Measurements from ENCODE around the gene TMEM131.

- TF ChIP-seq, protein P1, sequence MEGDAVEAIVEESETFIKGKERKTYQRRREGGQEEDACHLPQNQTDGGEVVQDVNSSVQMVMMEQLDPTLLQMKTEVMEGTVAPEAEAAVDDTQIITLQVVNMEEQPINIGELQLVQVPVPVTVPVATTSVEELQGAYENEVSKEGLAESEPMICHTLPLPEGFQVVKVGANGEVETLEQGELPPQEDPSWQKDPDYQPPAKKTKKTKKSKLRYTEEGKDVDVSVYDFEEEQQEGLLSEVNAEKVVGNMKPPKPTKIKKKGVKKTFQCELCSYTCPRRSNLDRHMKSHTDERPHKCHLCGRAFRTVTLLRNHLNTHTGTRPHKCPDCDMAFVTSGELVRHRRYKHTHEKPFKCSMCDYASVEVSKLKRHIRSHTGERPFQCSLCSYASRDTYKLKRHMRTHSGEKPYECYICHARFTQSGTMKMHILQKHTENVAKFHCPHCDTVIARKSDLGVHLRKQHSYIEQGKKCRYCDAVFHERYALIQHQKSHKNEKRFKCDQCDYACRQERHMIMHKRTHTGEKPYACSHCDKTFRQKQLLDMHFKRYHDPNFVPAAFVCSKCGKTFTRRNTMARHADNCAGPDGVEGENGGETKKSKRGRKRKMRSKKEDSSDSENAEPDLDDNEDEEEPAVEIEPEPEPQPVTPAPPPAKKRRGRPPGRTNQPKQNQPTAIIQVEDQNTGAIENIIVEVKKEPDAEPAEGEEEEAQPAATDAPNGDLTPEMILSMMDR (IDR thresholded peaks at IDR 0.05) = no peak
- no peak for TF ChIP-seq POLR2A (IDR thresholded peaks at IDR 0.05)
Observed at GRCh38 chr2:97716695-97717612, 278.8 kb downstream of the TMEM131 start.

All from heart left ventricle (tissue), 13 donors.